ENCODE results near the gene LAYN. TPM values are rescaled to one million over a fixed set of nuclear protein-coding genes. Genes with fewer than 3 reads are reported as not detected.
A peak's percentile ranks its signal among the peaks of the same experiment; 100 is the strongest.

Gene LAYN
- total RNA-seq, 1 experiment from 2014 or later, result not detected

- no peak for DNase-seq (ENCODE audit: low read depth)
- in situ Hi-C loops (cut with HindIII; ENCODE audit: low pct_unique_long_range_greater_than_20kb, low sequenced_read_pairs), result no loop called here
Measured at GRCh38 chr11:111527279-111527678, 13.2 kb upstream of the LAYN start.

- in situ Hi-C loops (cut with HindIII; ENCODE audit: low pct_unique_long_range_greater_than_20kb, low sequenced_read_pairs), result no loop called here
Measured at GRCh38 chr11:111528557-111528956, 12.0 kb upstream of the LAYN start.

GRCh38 chr11:111530091-111530490 is 10.4 kb upstream of the LAYN start:
- DNase-seq (ENCODE audit: low read depth), result no peak
- in situ Hi-C loops (cut with HindIII; ENCODE audit: low pct_unique_long_range_greater_than_20kb, low sequenced_read_pairs), result no loop called here

More at GRCh38 chr11:111528557-111528956, 12.0 kb upstream of the LAYN start:
- no peak for DNase-seq (ENCODE audit: low read depth)

- in situ Hi-C loops (cut with HindIII; ENCODE audit: low pct_unique_long_range_greater_than_20kb, low sequenced_read_pairs), result no loop called here
- DNase-seq (ENCODE audit: low read depth), result no peak
Measured at GRCh38 chr11:111531136-111531535, 9.4 kb upstream of the LAYN start.

- DNase-seq (ENCODE audit: low read depth), result peak; percentile 23
- in situ Hi-C loops (cut with HindIII; ENCODE audit: low pct_unique_long_range_greater_than_20kb, low sequenced_read_pairs), result no loop called here
Measured at GRCh38 chr11:111531687-111532364, 8.7 kb upstream of the LAYN start.

GRCh38 chr11:111532365-111532709 is 8.2 kb upstream of the LAYN start:
- DNase-seq (ENCODE audit: low read depth), result no peak
- in situ Hi-C loops (cut with HindIII; ENCODE audit: low pct_unique_long_range_greater_than_20kb, low sequenced_read_pairs), result no loop called here

GRCh38 chr11:111535281-111535680 is 5.2 kb upstream of the LAYN start:
- in situ Hi-C loops (cut with HindIII; ENCODE audit: low pct_unique_long_range_greater_than_20kb, low sequenced_read_pairs), result no loop called here
- DNase-seq (ENCODE audit: low read depth), result no peak

GRCh38 chr11:111537336-111537860 is 3.1 kb upstream of the LAYN start:
- in situ Hi-C loops (cut with HindIII; ENCODE audit: low pct_unique_long_range_greater_than_20kb, low sequenced_read_pairs), result no loop called here
- no peak for DNase-seq (ENCODE audit: low read depth)

GRCh38 chr11:111538407-111539114 is 2.0 kb upstream of the LAYN start:
- DNase-seq (ENCODE audit: low read depth), result no peak
- in situ Hi-C loops (cut with HindIII; ENCODE audit: low pct_unique_long_range_greater_than_20kb, low sequenced_read_pairs), result no loop called here

GRCh38 chr11:111539426-111540113 is 950 bp upstream of the LAYN start:
- no peak for DNase-seq (ENCODE audit: low read depth)
- in situ Hi-C loops (cut with HindIII; ENCODE audit: low pct_unique_long_range_greater_than_20kb, low sequenced_read_pairs), result no loop called here

GRCh38 chr11:111540937-111541253 is 375 bp downstream of the LAYN start:
- in situ Hi-C loops (cut with HindIII; ENCODE audit: low pct_unique_long_range_greater_than_20kb, low sequenced_read_pairs), result no loop called here
- DNase-seq (ENCODE audit: low read depth), result no peak

- in situ Hi-C loops (cut with HindIII; ENCODE audit: low pct_unique_long_range_greater_than_20kb, low sequenced_read_pairs), result no loop called here
- DNase-seq (ENCODE audit: low read depth), result no peak
Measured at GRCh38 chr11:111541254-111542061, 938 bp downstream of the LAYN start.

- in situ Hi-C loops (cut with HindIII; ENCODE audit: low pct_unique_long_range_greater_than_20kb, low sequenced_read_pairs), result no loop called here
- no peak for DNase-seq (ENCODE audit: low read depth)
Measured at GRCh38 chr11:111542606-111543275, 2.2 kb downstream of the LAYN start.

- DNase-seq (ENCODE audit: low read depth), result no peak
- in situ Hi-C loops (cut with HindIII; ENCODE audit: low pct_unique_long_range_greater_than_20kb, low sequenced_read_pairs), result no loop called here
Measured at GRCh38 chr11:111548525-111548924, 8.0 kb downstream of the LAYN start.

- no peak for DNase-seq (ENCODE audit: low read depth)
- in situ Hi-C loops (cut with HindIII; ENCODE audit: low pct_unique_long_range_greater_than_20kb, low sequenced_read_pairs), result no loop called here
Measured at GRCh38 chr11:111549196-111549868, 8.8 kb downstream of the LAYN start.

- in situ Hi-C loops (cut with HindIII; ENCODE audit: low pct_unique_long_range_greater_than_20kb, low sequenced_read_pairs), result no loop called here
- no peak for DNase-seq (ENCODE audit: low read depth)
Measured at GRCh38 chr11:111549869-111550203, 9.3 kb downstream of the LAYN start.

- in situ Hi-C loops (cut with HindIII; ENCODE audit: low pct_unique_long_range_greater_than_20kb, low sequenced_read_pairs), result no loop called here
Measured at GRCh38 chr11:111550258-111550657, 9.7 kb downstream of the LAYN start.

GRCh38 chr11:111554532-111554931 is 14.0 kb downstream of the LAYN start:
- no peak for DNase-seq (ENCODE audit: low read depth)
- in situ Hi-C loops (cut with HindIII; ENCODE audit: low pct_unique_long_range_greater_than_20kb, low sequenced_read_pairs), result no loop called here

More at GRCh38 chr11:111550258-111550657, 9.7 kb downstream of the LAYN start:
- DNase-seq (ENCODE audit: low read depth), result no peak

Measured in Caki2 (cell line).